Neural cell (in vitro differentiated cells): ENCODE data around the gene TAPBPL. TPM values are rescaled to one million over a fixed set of nuclear protein-coding genes. Genes with fewer than 3 reads are reported as not detected.

Source experiments
- H2AFZ ChIP-seq: fragments of 200-600, 300-800 bp; sonication (generic), shearing (Covaris generic); 2 replicates; pipeline ENCODE4 v1.6.0; 2014; ENCODE audit warnings: low read depth, mild to moderate bottlenecking, antibody characterized with exemption, low read length, moderate library complexity
- H3F3A ChIP-seq: fragments of 200-600 bp; shearing (Covaris generic); 2 replicates; pipeline ENCODE4 v1.6.1; 2016; ENCODE audit warnings: mild to moderate bottlenecking, moderate library complexity, mixed read lengths, antibody characterized with exemption, low read length; ENCODE audit not compliant: insufficient read depth, poor library complexity, severe bottlenecking
- H3K27ac ChIP-seq: fragments of 200-600, 300-800 bp; sonication (generic), shearing (Covaris generic); 2 replicates; pipeline ENCODE4 v1.5.1; 2014; ENCODE audit warnings: mild to moderate bottlenecking, low read length, moderate library complexity
- H3K27me3 ChIP-seq: fragments of 300-800, 200-600 bp; sonication (generic), shearing (Covaris generic); 2 replicates; pipeline ENCODE4 v1.6.0; 2014; ENCODE audit warnings: mild to moderate bottlenecking, low read depth, low read length, moderate library complexity; ENCODE audit not compliant: insufficient read depth
- H3K36me3 ChIP-seq: fragments of 300-800, 200-600 bp; sonication (generic), shearing (Covaris generic); 2 replicates; pipeline ENCODE4 v1.5.1; 2014; ENCODE audit warnings: mild to moderate bottlenecking, antibody characterized with exemption, low read length, moderate library complexity; ENCODE audit not compliant: insufficient read depth
- H3K4me2 ChIP-seq: fragments of 300-800, 200-600 bp; sonication (generic), shearing (Covaris generic); 2 replicates; pipeline ENCODE4 v1.6.0; 2014; ENCODE audit warnings: mild to moderate bottlenecking, low read length
- H3K4me3 ChIP-seq: fragments of 300-800, 200-600 bp; sonication (generic), shearing (Covaris generic); 2 replicates; pipeline ENCODE4 v1.5.1; 2014; ENCODE audit warnings: mild to moderate bottlenecking, low read length, moderate library complexity
- H3K79me2 ChIP-seq: fragments of 200-600 bp; shearing (Covaris generic); replicated peaks from 2 replicates; pipeline ENCODE4 v1.6.0; 2014; ENCODE audit warnings: mild to moderate bottlenecking, low read length, moderate library complexity; ENCODE audit not compliant: insufficient read depth
- H3K9ac ChIP-seq: fragments of 300-800, 200-600 bp; sonication (generic), shearing (Covaris generic); 2 replicates; pipeline ENCODE4 v1.6.1; 2016; ENCODE audit warnings: mild to moderate bottlenecking, low read length, mixed read lengths
- H3K9me2 ChIP-seq: fragments of 200-600 bp; shearing (Covaris generic); 2 replicates; pipeline ENCODE4 v1.6.1; 2016; ENCODE audit warnings: mild to moderate bottlenecking, low read length, mixed read lengths; ENCODE audit not compliant: insufficient read depth
- H3K9me3 ChIP-seq: fragments of 200-600, 300-800 bp; sonication (generic), shearing (Covaris generic); 2 replicates; pipeline ENCODE4 v1.6.1; 2016; ENCODE audit warnings: mild to moderate bottlenecking, mixed run types, low read length, moderate library complexity, mixed read lengths
- H4K20me1 ChIP-seq: fragments of 200-600 bp; shearing (Covaris generic); 2 replicates; pipeline ENCODE4 v1.6.1; 2016; ENCODE audit warnings: mild to moderate bottlenecking, mixed run types; ENCODE audit not compliant: insufficient read depth
- CTCF ChIP-seq: fragments of 450-650 bp; IDR thresholded peaks from 2 replicates; pipeline ENCODE4 v1.5.1; 2014; ENCODE audit warnings: antibody characterized with exemption, mild to moderate bottlenecking, moderate library complexity; ENCODE audit not compliant: poor library complexity, severe bottlenecking
- EP300 ChIP-seq: fragments of 450-650 bp; conservative IDR thresholded peaks from 2 replicates; pipeline ENCODE4 v1.6.1; 2014; ENCODE audit warnings: antibody characterized with exemption, mild to moderate bottlenecking, moderate library complexity; ENCODE audit not compliant: poor library complexity, severe bottlenecking
- EZH2 ChIP-seq: fragments of 200-600, 300-800 bp; shearing (Covaris generic), sonication (generic); IDR thresholded peaks from 2 replicates; pipeline ENCODE4 v1.6.1; 2014; ENCODE audit warnings: antibody characterized with exemption, low read length, borderline replicate concordance, mild to moderate bottlenecking; ENCODE audit not compliant: insufficient read depth, poor library complexity, severe bottlenecking
- MXI1 ChIP-seq: fragments of 450-650 bp; conservative IDR thresholded peaks from 2 replicates; pipeline ENCODE4 v1.6.1; 2014; ENCODE audit warnings: antibody characterized with exemption, mild to moderate bottlenecking; ENCODE audit not compliant: poor library complexity, severe bottlenecking
- POLR2AphosphoS5 ChIP-seq: IDR thresholded peaks from 2 replicates; pipeline ENCODE4 v1.6.1; 2012
- RAD21 ChIP-seq: fragments of 450-650 bp; conservative IDR thresholded peaks from 2 replicates; pipeline ENCODE4 v1.6.1; 2014; ENCODE audit warnings: antibody characterized with exemption, mild to moderate bottlenecking, moderate library complexity
- REST ChIP-seq: IDR thresholded peaks from 2 replicates; pipeline ENCODE4 v1.6.1; 2012; ENCODE audit warnings: borderline replicate concordance
- SMC3 ChIP-seq: fragments of 450-650 bp; conservative IDR thresholded peaks from 2 replicates; pipeline ENCODE4 v1.6.1; 2014; ENCODE audit warnings: antibody characterized with exemption, mild to moderate bottlenecking, moderate library complexity; ENCODE audit not compliant: poor library complexity
- TAF1 ChIP-seq: IDR thresholded peaks from 2 replicates; pipeline ENCODE4 v1.6.1; 2012; ENCODE audit warnings: low read depth
- polyA plus RNA-seq: library from polyadenylated mRNA; depleted of rRNA; stranded (reverse); fragments of >200 nt; gene quantifications from 2 replicates; pipeline ENCODE4 v1.2.3, GENCODE V29; 2014

The TAPBPL gene
- polyA plus RNA-seq, 1 donor from 2014 or later = not detected

- Histone ChIP-seq H3K27ac (no peak overlapping the region), H3K9me3 (no peaks in the 10 kb centered on the region), H3F3A (no peaks in the 10 kb centered on the region)
Observed at GRCh38 chr12:6425590-6426531, 26.0 kb upstream of the TAPBPL start.

More at GRCh38 chr12:6425590-6426531, 26.0 kb upstream of the TAPBPL start:
- no peaks in the 10 kb centered on the region for H3K79me2 ChIP-seq
- H3K4me3 ChIP-seq = no peak overlapping the region
- no peaks in the 10 kb centered on the region for H3K9me2 ChIP-seq
- no peaks in the 10 kb centered on the region for H3K36me3 ChIP-seq
- TF ChIP-seq CTCF = no peak
- no peak for TF ChIP-seq EZH2
- no peak for TF ChIP-seq TAF1
- TF ChIP-seq SMC3 = no peak
- no peak for TF ChIP-seq POLR2AphosphoS5
- TF ChIP-seq MXI1 = no peak
- no peak for TF ChIP-seq EP300
- no peak for TF ChIP-seq REST
- no peak for TF ChIP-seq RAD21
- H2AFZ ChIP-seq = no peak overlapping the region
- no peaks in the 10 kb centered on the region for H3K27me3 ChIP-seq
- H3K4me2 ChIP-seq = no peak overlapping the region
- H3K9ac ChIP-seq = no peak overlapping the region
- H4K20me1 ChIP-seq = no peaks in the 10 kb centered on the region
